WTC11 (cell line): ENCODE measurements around the gene LHPP. TPM values are rescaled to one million over a fixed set of nuclear protein-coding genes. Genes with fewer than 3 reads are reported as not detected.
A peak's percentile ranks its signal among the peaks of the same experiment; 100 is the strongest.

ENCODE experiments used
- ATAC-seq: fragments of 200-7000 bp; cut with Tn5 transposase; 2 replicates; pipeline ENCODE4 v1.10.0; 2021; ENCODE audit warnings: mild to moderate bottlenecking, moderate library complexity
- CTCF ChIA-PET: fragments of 300-600 bp; sonication (Branson Sonifier 250); formaldehyde crosslinking; loops from one replicate; lab custom pipeline; 2021; ENCODE audit warnings: antibody characterized with exemption; lab: Charles Lee
- POLR2A ChIA-PET: fragments of 350-600 bp; sonication (Branson Sonifier 250); formaldehyde crosslinking; loops from one replicate; lab custom pipeline; 2021; ENCODE audit warnings: antibody characterized with exemption; lab: Charles Lee
- DNase-seq: peaks from one replicate; pipeline ENCODE4 v3.0.0; 2021; ENCODE audit warnings: low spot score
- H3K27ac Mint-ChIP-seq: 2 replicates; pipeline ENCODE4 v1.8.0; 2021; ENCODE audit warnings: mixed read lengths
- H3K27me3 Mint-ChIP-seq: 2 replicates; pipeline ENCODE4 v1.8.0; 2021; ENCODE audit warnings: low read depth, mild to moderate bottlenecking, moderate library complexity, mixed read lengths
- H3K36me3 Mint-ChIP-seq: 2 replicates; pipeline ENCODE4 v1.8.0; 2021; ENCODE audit warnings: mixed read lengths
- H3K4me1 Mint-ChIP-seq: 2 replicates; pipeline ENCODE4 v1.8.0; 2022; ENCODE audit warnings: mixed read lengths
- H3K4me3 Mint-ChIP-seq: 2 replicates; pipeline ENCODE4 v1.8.0; 2021; ENCODE audit warnings: mild to moderate bottlenecking, moderate library complexity, mixed read lengths
- H3K9me3 Mint-ChIP-seq: 2 replicates; pipeline ENCODE4 v1.8.0; 2021; ENCODE audit warnings: mixed read lengths
- CDX4 ChIP-seq: fragments of 250-450 bp; sonication (Bioruptor Pico); IDR thresholded peaks from 2 replicates; pipeline ENCODE4 v1.9.0; 2021; ENCODE audit warnings: moderate library complexity, mild to moderate bottlenecking, inconsistent platforms, borderline replicate concordance
- CTCF ChIP-seq: fragments of 200-600 bp; IDR thresholded peaks from 2 replicates; pipeline ENCODE4 v1.8.0; 2022; ENCODE audit warnings: antibody characterized with exemption
- FOXJ3 ChIP-seq: sonication (generic); formaldehyde crosslinking; IDR thresholded peaks from 2 replicates; pipeline ENCODE4 v1.9.0; 2021; ENCODE audit warnings: missing genetic modification reagents, mild to moderate bottlenecking, borderline replicate concordance
- HMGA2 ChIP-seq: fragments of 250-450 bp; sonication (Bioruptor Pico); IDR thresholded peaks from 2 replicates; pipeline ENCODE4 v1.4.0; 2021; ENCODE audit warnings: mild to moderate bottlenecking, moderate library complexity
- IRF2 ChIP-seq: sonication (generic); formaldehyde crosslinking; IDR thresholded peaks from 2 replicates; pipeline ENCODE4 v1.8.0; 2022; ENCODE audit warnings: low read depth, missing genetic modification reagents, borderline replicate concordance
- MXD4 ChIP-seq: fragments of 250-450 bp; sonication (Bioruptor Pico); IDR thresholded peaks from 2 replicates; pipeline ENCODE4 v1.8.0; 2021; ENCODE audit warnings: mild to moderate bottlenecking, moderate library complexity, borderline replicate concordance
- NFE2L1 ChIP-seq: sonication (generic); formaldehyde crosslinking; IDR thresholded peaks from 2 replicates; pipeline ENCODE4 v1.8.1; 2023; ENCODE audit warnings: missing genetic modification reagents
- NFYB ChIP-seq: sonication (generic); formaldehyde crosslinking; conservative IDR thresholded peaks from 2 replicates; pipeline ENCODE4 v1.8.0; 2022; ENCODE audit warnings: low read depth, missing genetic modification reagents
- NR1H2 ChIP-seq: sonication (generic); formaldehyde crosslinking; IDR thresholded peaks from 2 replicates; pipeline ENCODE4 v1.9.0; 2021; ENCODE audit warnings: mild to moderate bottlenecking, moderate library complexity, missing genetic modification reagents
- SOX15 ChIP-seq: fragments of 250-450 bp; sonication (Bioruptor Pico); IDR thresholded peaks from 2 replicates; pipeline ENCODE4 v1.9.0; 2021; ENCODE audit warnings: mild to moderate bottlenecking
- USF2 ChIP-seq: sonication (generic); formaldehyde crosslinking; IDR thresholded peaks from 2 replicates; pipeline ENCODE4 v1.8.1; 2023; ENCODE audit warnings: mild to moderate bottlenecking, missing genetic modification reagents, moderate library complexity
- ZBTB43 ChIP-seq: sonication (generic); formaldehyde crosslinking; IDR thresholded peaks from 2 replicates; pipeline ENCODE4 v1.8.1; 2023; ENCODE audit warnings: mild to moderate bottlenecking, missing genetic modification reagents
- total RNA-seq: library from RNA; stranded (reverse); gene quantifications from 3 replicates; pipeline ENCODE4 v1.2.3, GENCODE V29; 2021
- TF ChIP-seq, protein P1 (sequence below): sonication (generic); formaldehyde crosslinking; conservative IDR thresholded peaks from 2 replicates; pipeline ENCODE4 v1.8.1; 2022; ENCODE audit warnings: mild to moderate bottlenecking, missing genetic modification reagents
- TF ChIP-seq, protein P2 (sequence below): sonication (generic); formaldehyde crosslinking; IDR thresholded peaks from 2 replicates; pipeline ENCODE4 v1.8.0; 2022; ENCODE audit warnings: mild to moderate bottlenecking, missing genetic modification reagents

The LHPP gene
- total RNA-seq, 1 experiment from 2014 or later: 33.2 TPM

DNA sequence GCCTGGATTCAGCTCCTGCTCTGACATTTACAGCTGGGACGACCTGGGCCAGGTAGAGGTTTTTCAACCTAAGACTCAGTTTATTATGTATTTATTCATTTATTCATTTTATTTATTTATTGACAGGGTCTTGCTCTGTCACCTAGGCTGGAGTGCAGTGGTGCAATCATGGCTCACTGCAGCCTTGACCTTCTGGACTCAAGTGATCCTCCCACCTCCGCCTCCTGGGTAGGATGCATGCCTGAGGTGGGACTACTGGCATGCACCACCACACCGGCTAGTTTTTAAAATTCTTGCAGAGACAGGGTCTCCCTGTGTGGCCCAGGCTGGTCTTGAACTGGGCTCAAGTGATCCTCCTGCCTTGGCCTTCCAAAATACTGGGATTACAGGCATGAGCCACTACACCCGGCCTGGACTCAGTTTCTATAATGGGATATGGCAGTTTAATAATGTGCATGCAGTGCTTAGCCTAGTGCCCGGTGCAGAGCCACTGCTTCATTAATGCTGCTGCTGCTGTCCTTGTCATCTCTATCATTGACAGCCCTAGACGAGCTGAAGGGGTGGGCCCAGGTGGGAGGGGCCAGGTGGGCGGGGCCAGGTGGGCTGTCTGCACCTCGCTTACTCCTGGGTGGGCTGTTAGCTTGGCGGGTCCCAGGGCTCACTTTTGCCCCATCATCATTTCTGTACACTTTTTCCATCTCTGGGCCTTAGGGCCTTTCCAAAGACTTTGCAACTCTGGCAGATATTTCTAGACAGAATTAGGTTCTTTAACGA is 92.6 kb downstream of the LHPP start:
- peak; percentile 64 for ATAC-seq
- Mint-ChIP-seq H3K4me3 (no peak overlapping the region), H3K4me1 (peaks cover 5% of the 10 kb centered on the region; the same call in 1 of the 2 replicates), H3K9me3 (no peaks in the 10 kb centered on the region), H3K27me3 (no peaks in the 10 kb centered on the region), H3K27ac (no peak overlapping the region), H3K36me3 (no peaks in the 10 kb centered on the region)
- POLR2A ChIA-PET: no interaction called here
- DNase-seq: peak; percentile 58
- no peak for TF ChIP-seq MXD4 (CRISPR knock-in tag)
- TF ChIP-seq NR1H2: no peak
- TF ChIP-seq CDX4 (CRISPR knock-in tag): no peak
- TF ChIP-seq USF2 (CRISPR knock-in tag): no peak
- TF ChIP-seq, protein P1, sequence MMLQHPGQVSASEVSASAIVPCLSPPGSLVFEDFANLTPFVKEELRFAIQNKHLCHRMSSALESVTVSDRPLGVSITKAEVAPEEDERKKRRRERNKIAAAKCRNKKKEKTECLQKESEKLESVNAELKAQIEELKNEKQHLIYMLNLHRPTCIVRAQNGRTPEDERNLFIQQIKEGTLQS (CRISPR knock-in tag): no peak
- no peak for TF ChIP-seq NFYB
- TF ChIP-seq, protein P2, sequence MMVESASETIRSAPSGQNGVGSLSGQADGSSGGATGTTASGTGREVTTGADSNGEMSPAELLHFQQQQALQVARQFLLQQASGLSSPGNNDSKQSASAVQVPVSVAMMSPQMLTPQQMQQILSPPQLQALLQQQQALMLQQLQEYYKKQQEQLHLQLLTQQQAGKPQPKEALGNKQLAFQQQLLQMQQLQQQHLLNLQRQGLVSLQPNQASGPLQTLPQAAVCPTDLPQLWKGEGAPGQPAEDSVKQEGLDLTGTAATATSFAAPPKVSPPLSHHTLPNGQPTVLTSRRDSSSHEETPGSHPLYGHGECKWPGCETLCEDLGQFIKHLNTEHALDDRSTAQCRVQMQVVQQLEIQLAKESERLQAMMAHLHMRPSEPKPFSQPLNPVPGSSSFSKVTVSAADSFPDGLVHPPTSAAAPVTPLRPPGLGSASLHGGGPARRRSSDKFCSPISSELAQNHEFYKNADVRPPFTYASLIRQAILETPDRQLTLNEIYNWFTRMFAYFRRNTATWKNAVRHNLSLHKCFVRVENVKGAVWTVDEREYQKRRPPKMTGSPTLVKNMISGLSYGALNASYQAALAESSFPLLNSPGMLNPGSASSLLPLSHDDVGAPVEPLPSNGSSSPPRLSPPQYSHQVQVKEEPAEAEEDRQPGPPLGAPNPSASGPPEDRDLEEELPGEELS (CRISPR knock-in tag): no peak
- TF ChIP-seq IRF2: no peak
- TF ChIP-seq CTCF: no peak
- CTCF ChIA-PET: interaction anchor here (0.9 to 1.9 kb wide), 4 partner anchors 12 to 188 kb away, joined by 3 to 12 read pairs (median 4); no protein-coding TSS in a partner anchor

- Mint-ChIP-seq H3K9me3 (peaks cover 4% of the 10 kb centered on the region), H3K4me1 (peaks cover 2% of the 10 kb centered on the region; the same call in 1 of the 2 replicates), H3K27ac (no peak overlapping the region), H3K4me3 (no peak overlapping the region), H3K36me3 (no peaks in the 10 kb centered on the region; the same call in 1 of the 2 replicates), H3K27me3 (no peaks in the 10 kb centered on the region)
- ChIA-PET CTCF (interaction anchor here (1.0 to 1.1 kb wide), 2 partner anchors 9 to 12 kb away, joined by 3 to 5 read pairs; no protein-coding TSS in a partner anchor), POLR2A (interaction anchor here (0.5 kb wide), 1 partner anchor 200 kb away, joined by 3 read pairs; no protein-coding TSS in a partner anchor)
- TF ChIP-seq HMGA2 (CRISPR knock-in tag) (no peak), SOX15 (no peak), ZBTB43 (no peak), CDX4 (CRISPR knock-in tag) (no peak), NFE2L1 (CRISPR knock-in tag) (no peak), FOXJ3 (CRISPR knock-in tag) (no peak)
- ATAC-seq (no peak), DNase-seq (no peak)
These were observed 95.5 kb downstream of the LHPP start for GRCh38 chr10:124557167-124557566.
